ENCODE data around the gene MRPL50.
A peak's percentile ranks its signal among the peaks of the same experiment; 100 is the strongest.

The MRPL50 gene

DNA sequence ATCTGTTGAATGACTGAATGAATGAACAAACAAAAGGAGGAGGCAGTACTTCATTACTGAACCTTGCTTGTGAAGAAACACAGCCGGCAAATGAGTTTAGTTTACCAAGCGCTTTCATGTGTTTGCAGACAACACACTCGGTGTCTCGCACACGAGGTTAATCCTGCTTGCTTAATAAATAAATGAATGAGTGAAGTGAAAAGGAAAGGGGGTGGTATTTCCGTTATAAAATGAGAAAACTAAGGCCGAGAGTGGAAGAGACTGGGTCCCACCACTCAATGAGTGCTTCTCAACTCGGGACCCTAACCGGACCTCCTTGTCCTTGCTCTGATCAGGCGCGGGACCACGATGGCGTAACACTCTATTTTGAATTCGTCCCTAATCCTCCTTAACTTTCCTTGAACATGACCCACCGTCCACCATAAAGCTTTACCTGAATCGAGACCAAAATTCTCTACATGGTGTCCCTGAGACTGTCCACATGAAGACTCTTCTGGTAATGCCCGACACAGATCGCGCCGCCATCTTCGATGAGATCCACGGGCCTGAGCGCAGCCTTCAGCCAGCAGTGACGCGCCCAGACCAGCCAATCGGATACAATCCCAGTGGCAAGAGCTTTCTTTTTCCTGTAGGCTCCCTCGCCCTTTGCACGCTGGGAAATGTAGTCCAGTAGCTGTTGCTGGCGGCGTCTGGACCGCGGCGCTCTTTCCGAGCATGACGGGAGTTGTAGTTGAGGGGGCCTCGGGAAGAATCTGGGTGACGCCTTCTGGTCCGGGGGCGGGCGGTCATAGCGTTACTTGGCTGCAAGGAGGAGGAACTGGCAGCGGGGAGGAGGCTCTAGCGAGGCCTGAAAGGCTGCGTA is at the start of gene MRPL50, which contains the start of gene ZNF189:
Gene MRPL50, minus strand, starts transcription at position 551 of the 862 bp plus-strand sequence. Its CDS starts 26 bp downstream, at position 525.
Gene ZNF189, plus strand, starts transcription at position 784 of the 862 bp plus-strand sequence. CDS start 306 bp downstream, outside the sequence.
- peaks cover 41% of the 10 kb centered on the region for H3K4me1 Mint-ChIP-seq (ENCODE audit: low read depth)
- peak within 1 kb of the TSS; percentile 98 for H3K4me3 Mint-ChIP-seq
- peaks cover 40% of the 10 kb centered on the region for H3K9me3 Mint-ChIP-seq
- no peaks in the 10 kb centered on the region for H3K27me3 Mint-ChIP-seq (ENCODE audit: low read depth)
- peak within 1 kb of the TSS; percentile 99 for H3K27ac Mint-ChIP-seq
- H3K36me3 Mint-ChIP-seq (ENCODE audit: low read depth): peaks cover 63% of the 10 kb centered on the region

DNA sequence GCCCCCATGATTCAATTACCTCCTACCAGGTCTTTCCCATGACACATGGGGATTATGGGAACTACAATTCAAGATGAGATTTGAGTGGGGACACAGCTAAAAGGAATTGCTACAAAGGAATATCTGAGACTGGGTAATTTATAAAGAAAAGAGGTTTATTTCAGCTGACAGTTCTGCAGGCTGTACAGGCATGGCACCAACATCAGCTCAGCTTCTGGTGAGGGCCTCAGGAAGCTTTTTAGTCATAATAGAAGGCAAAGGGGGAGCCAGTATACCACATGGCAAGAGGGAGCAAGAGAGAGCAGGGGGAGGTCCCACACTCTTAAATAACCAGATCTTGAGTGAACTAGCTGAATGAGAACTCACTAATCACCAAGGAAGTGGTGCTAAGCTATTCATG is 48.3 kb upstream of the MRPL50 start:
- no peak overlapping the region for H3K27ac Mint-ChIP-seq
- peaks cover 52% of the 10 kb centered on the region for H3K27me3 Mint-ChIP-seq (ENCODE audit: low read depth)
- H3K4me1 Mint-ChIP-seq (ENCODE audit: low read depth): peaks cover 8% of the 10 kb centered on the region
- no peak overlapping the region for H3K4me3 Mint-ChIP-seq
- no peaks in the 10 kb centered on the region for H3K9me3 Mint-ChIP-seq
- peaks cover 3% of the 10 kb centered on the region for H3K36me3 Mint-ChIP-seq (ENCODE audit: low read depth)

DNA sequence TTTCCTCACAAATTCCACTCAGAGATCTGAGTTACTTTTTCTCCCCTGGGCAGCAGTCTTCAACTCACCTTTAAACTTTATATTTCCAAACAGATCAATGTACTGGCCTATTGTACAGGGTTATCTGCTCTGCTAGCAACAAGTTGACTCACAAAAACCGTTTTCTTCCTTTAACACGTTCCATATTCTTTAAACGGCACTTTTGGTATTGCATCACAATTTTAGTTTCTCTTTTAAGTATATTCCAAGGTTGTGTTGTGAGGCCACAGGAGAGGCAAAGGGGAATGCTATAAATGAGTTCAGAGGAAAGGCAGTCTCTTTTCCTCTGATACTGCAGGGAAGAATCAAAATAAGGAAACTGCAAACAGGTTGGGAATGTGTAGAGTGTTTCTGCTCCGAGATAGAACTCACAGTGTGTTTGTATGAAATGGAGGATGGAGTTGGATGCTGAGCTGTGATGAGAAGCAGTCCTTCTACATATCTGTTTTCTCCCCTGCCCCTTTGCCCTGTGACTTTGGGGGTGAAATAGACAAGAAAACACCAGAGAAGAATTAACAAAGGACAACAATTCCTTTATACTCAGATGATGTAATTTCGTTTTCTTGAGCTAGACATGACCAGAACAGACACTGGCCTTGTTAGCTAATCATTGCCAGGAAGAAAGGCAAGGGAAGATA is 47.1 kb upstream of the MRPL50 start:
- H3K36me3 Mint-ChIP-seq (ENCODE audit: low read depth): peaks cover 3% of the 10 kb centered on the region
- no peak overlapping the region for H3K27ac Mint-ChIP-seq
- no peaks in the 10 kb centered on the region for H3K9me3 Mint-ChIP-seq
- peaks cover 8% of the 10 kb centered on the region for H3K4me1 Mint-ChIP-seq (ENCODE audit: low read depth)
- no peak overlapping the region for H3K4me3 Mint-ChIP-seq
- peaks cover 43% of the 10 kb centered on the region for H3K27me3 Mint-ChIP-seq (ENCODE audit: low read depth)

DNA sequence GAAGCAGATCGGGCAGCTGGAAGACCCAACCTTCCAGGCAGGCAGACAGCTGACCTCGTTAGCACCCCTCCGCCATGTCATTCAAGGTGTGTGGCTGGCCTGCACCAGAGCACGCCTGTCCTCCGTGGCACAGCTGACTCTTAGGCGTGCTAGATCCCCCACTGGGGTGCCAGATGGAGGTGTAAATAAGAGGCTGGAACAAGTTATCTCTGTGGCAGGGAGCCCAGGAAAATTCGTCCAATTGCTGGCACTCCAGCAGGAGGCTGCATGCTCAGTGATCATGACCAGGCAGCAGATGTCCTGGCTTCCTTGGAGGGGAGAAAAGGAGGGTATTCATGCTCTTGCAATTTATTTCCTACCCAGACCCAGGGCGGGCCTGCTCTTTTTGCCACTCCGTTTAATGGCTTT is 45.0 kb upstream of the MRPL50 start:
- no peaks in the 10 kb centered on the region for H3K4me1 Mint-ChIP-seq (ENCODE audit: low read depth)
- no peak overlapping the region for H3K27ac Mint-ChIP-seq
- no peaks in the 10 kb centered on the region for H3K9me3 Mint-ChIP-seq
- H3K4me3 Mint-ChIP-seq: no peak overlapping the region
- peaks cover 25% of the 10 kb centered on the region for H3K27me3 Mint-ChIP-seq (ENCODE audit: low read depth)
- no peaks in the 10 kb centered on the region for H3K36me3 Mint-ChIP-seq (ENCODE audit: low read depth)

DNA sequence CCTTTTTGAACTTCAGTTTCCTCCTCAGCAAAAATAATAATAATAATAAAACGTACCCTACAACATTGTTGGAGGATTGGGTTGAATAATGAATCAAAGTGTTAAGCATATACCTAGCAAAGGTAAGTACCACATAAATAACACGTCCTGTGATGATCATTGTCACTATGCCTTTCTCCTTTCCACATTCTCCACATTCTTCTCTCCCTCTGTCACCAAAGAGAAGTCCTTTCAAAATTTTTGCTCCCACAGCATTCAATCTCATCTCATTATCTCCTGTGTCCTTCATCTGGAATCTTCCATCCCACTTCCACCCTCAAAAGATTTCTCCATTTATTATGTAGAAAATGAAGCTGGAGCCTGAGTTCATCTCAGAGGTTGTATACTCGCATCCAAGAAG is 44.3 kb upstream of the MRPL50 start:
- Mint-ChIP-seq H3K9me3 (no peaks in the 10 kb centered on the region), H3K27me3 (ENCODE audit: low read depth) (peaks cover 25% of the 10 kb centered on the region), H3K36me3 (ENCODE audit: low read depth) (no peaks in the 10 kb centered on the region), H3K4me3 (no peak overlapping the region), H3K4me1 (ENCODE audit: low read depth) (no peaks in the 10 kb centered on the region), H3K27ac (no peak overlapping the region)

DNA sequence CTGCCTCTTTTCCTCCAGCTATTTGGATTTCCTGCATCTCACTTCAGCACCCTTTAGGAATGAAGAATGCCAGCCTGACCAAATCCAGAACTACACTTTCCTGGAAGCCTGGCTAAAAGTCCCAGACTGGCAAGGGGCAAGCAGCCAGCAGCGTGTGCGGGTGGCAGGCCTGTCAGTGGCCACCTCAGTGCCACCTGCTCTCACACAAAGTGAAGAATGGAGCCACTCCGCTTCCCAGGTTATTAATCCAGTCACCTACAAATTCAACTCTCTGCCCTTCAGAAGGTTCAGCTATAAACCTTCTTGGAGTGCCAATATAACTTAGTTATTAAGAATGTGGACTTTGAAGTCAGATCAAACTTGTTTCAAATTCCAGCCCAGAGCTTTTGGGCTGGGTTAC is 43.9 kb upstream of the MRPL50 start:
- H3K27ac Mint-ChIP-seq: no peak overlapping the region
- H3K9me3 Mint-ChIP-seq: no peaks in the 10 kb centered on the region
- no peak overlapping the region for H3K4me3 Mint-ChIP-seq
- H3K36me3 Mint-ChIP-seq (ENCODE audit: low read depth): no peaks in the 10 kb centered on the region
- H3K4me1 Mint-ChIP-seq (ENCODE audit: low read depth): no peaks in the 10 kb centered on the region
- H3K27me3 Mint-ChIP-seq (ENCODE audit: low read depth): peaks cover 25% of the 10 kb centered on the region

DNA sequence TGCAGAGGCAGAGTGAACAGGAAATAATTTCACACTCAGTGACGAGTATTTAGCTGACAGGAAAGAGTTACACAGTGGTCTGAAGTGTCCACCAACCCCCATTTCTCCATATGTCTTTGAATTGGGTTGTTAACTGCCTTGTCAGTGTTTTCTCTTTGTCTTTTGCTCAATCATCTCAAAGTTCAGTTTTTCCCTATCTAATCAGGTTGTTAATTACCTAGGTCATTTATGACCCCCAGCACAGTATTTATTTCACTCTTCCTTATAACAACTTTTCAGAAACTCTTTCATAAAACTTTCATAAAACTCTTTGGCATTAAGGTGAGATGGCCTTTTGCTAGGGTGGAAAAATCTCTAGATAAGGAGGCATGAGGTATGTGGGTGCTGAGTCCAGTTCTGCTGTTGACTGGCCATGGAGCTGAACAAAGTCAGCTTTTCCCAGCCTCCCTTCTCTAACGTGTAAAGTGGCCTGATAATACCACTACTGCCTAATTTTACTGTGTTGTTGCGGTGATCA is 42.4 kb upstream of the MRPL50 start:
- no peak overlapping the region for H3K27ac Mint-ChIP-seq

DNA sequence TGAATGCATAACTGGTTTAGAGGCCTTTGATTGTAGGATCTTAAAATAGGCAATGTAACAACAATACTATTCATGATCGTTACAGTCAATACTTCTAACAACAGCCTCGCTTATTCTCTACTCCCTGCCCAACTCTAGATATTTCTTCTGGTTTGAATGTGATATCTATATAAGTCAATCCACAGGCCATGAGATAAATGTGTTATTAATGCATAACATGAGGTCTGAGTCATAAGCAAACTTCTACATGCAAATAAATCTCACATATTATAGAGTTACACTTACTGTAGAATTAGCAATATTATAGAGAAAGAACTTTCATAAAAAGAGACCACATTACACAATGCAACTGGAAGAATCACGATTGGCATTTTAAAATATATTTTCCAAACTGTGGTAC is 40.1 kb upstream of the MRPL50 start:
- H3K27ac Mint-ChIP-seq: no peak overlapping the region
- peaks cover 10% of the 10 kb centered on the region for H3K27me3 Mint-ChIP-seq (ENCODE audit: low read depth)
- H3K4me1 Mint-ChIP-seq (ENCODE audit: low read depth): no peaks in the 10 kb centered on the region
- no peak overlapping the region for H3K4me3 Mint-ChIP-seq
- H3K36me3 Mint-ChIP-seq (ENCODE audit: low read depth): no peaks in the 10 kb centered on the region
- H3K9me3 Mint-ChIP-seq: no peaks in the 10 kb centered on the region

More for the DNA sequence above, 42.4 kb upstream of the MRPL50 start:
- Mint-ChIP-seq H3K4me3 (no peak overlapping the region), H3K36me3 (ENCODE audit: low read depth) (no peaks in the 10 kb centered on the region), H3K4me1 (ENCODE audit: low read depth) (no peaks in the 10 kb centered on the region), H3K27me3 (ENCODE audit: low read depth) (peaks cover 17% of the 10 kb centered on the region), H3K9me3 (no peaks in the 10 kb centered on the region)

DNA sequence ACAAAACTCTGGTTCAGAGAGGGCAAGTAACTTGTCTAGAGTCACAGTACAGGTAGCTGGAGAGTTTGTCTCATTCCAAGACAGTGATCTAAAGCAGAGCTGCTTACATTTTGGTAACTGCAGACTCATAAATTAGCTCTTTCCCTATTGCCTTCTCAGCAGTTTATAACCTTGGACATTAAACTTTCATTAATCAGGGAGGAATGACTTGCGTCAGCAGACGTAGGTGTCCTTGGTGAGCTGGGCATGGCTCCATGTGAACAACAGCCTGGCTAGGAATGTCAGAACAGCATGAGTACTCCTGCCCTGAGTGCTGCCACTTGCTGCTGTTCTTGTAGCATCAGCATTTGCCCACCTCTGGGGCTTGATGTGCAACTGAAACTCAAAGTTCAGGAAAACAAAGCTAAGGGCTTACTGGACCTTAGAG is 39.4 kb upstream of the MRPL50 start:
- H3K4me1 Mint-ChIP-seq (ENCODE audit: low read depth): no peaks in the 10 kb centered on the region
- no peak overlapping the region for H3K27ac Mint-ChIP-seq
- H3K9me3 Mint-ChIP-seq: no peaks in the 10 kb centered on the region
- peaks cover 5% of the 10 kb centered on the region for H3K27me3 Mint-ChIP-seq (ENCODE audit: low read depth)
- H3K4me3 Mint-ChIP-seq: no peak overlapping the region
- H3K36me3 Mint-ChIP-seq (ENCODE audit: low read depth): no peaks in the 10 kb centered on the region

DNA sequence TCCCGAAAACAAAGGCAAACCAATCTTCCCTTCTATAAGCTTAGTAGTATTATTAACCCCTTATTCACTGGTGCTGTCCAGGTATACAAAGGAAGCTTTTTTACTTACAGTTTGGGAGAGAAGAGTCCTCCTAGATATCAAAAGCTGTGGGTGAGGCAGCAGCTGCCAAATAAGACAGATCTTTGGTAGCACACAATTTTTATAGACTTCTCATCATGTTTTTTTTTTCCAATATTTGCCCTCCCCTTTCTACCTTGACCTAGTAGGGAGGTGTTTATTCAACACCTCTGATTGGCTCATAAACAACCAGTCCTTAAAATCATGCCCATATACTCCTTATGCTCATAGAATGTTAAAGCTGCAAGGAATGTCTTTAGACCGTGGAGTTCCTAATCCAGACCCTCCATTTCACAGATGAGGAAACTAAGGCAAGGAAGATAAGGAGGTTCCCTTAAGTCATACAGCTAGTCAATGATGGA is 37.2 kb upstream of the MRPL50 start, which contains the start of gene ALDOB:
Gene ALDOB, minus strand, starts transcription at position 174 of the 479 bp plus-strand sequence. CDS start 4,887 bp downstream, outside the sequence.
- H3K9me3 Mint-ChIP-seq: no peaks in the 10 kb centered on the region
- H3K4me3 Mint-ChIP-seq: no peak within 1 kb of the TSS
- H3K36me3 Mint-ChIP-seq (ENCODE audit: low read depth): no peaks in the 10 kb centered on the region
- peaks cover 5% of the 10 kb centered on the region for H3K27me3 Mint-ChIP-seq (ENCODE audit: low read depth)
- no peaks in the 10 kb centered on the region for H3K4me1 Mint-ChIP-seq (ENCODE audit: low read depth)
- H3K27ac Mint-ChIP-seq: no peak within 1 kb of the TSS

DNA sequence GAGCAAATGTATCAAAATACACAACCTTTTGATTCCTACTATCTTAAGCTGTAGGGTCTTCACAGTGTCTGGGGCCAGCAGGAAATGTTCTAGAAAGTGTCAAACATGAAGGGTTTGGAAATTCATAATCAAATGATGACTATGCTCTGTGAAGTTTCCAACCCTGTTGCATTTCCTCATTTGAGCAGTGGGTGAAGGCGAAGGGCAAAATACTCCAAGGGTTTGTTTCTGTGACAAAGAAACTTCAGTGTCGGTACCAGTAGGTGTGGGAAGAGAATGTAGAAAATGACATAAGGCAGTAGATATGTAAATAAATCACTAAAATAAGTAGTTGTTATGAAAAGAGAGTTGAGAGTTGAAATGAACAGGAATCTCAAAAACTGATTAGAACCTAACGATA is 36.6 kb upstream of the MRPL50 start:
- Mint-ChIP-seq H3K4me1 (ENCODE audit: low read depth) (no peaks in the 10 kb centered on the region), H3K9me3 (no peaks in the 10 kb centered on the region), H3K27ac (no peak overlapping the region), H3K27me3 (ENCODE audit: low read depth) (peaks cover 5% of the 10 kb centered on the region), H3K36me3 (ENCODE audit: low read depth) (no peaks in the 10 kb centered on the region), H3K4me3 (no peak overlapping the region)

DNA sequence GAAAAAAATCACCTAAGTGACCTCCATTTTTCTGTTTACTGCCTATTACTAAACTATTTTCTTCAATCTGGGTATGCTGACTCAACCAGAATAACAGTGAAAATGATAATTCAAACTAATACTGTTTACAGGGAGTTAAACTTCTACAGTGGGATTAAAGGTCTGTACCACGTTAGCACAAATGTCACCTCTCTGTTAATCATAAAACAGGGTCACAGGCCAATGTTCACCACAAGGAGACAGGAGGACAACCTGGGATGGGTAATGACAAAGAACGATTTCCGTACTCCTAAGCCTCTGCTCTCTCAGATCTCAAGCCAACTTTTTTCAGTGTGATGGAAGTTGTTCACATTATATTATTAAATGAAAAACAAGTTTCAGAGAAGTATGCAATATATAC is 34.8 kb upstream of the MRPL50 start:
- no peak overlapping the region for H3K27ac Mint-ChIP-seq
- H3K27me3 Mint-ChIP-seq (ENCODE audit: low read depth): peaks cover 5% of the 10 kb centered on the region
- no peak overlapping the region for H3K4me3 Mint-ChIP-seq
- no peaks in the 10 kb centered on the region for H3K4me1 Mint-ChIP-seq (ENCODE audit: low read depth)
- no peaks in the 10 kb centered on the region for H3K9me3 Mint-ChIP-seq
- H3K36me3 Mint-ChIP-seq (ENCODE audit: low read depth): no peaks in the 10 kb centered on the region

DNA sequence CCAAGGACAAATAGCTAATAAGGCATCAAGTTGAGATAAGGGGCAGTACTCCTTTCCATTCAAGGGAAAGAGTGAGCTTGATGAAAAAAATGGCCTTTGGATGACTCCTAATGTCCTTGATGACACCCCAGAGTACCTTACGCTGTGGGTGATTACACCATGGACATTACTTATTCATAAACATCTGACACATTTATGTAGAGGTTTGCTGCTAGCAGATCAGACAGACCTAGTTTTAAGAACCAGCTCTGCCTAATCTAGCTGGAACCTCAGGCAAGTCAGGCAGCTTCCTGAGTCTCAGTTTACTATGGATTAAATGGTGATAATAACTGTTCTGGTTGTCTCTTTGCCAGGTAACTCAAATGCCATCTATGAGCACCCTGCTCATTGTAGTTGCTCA is 34.3 kb upstream of the MRPL50 start:
- no peak overlapping the region for H3K4me3 Mint-ChIP-seq
- no peaks in the 10 kb centered on the region for H3K9me3 Mint-ChIP-seq
- H3K4me1 Mint-ChIP-seq (ENCODE audit: low read depth): no peaks in the 10 kb centered on the region
- no peaks in the 10 kb centered on the region for H3K36me3 Mint-ChIP-seq (ENCODE audit: low read depth)
- peaks cover 5% of the 10 kb centered on the region for H3K27me3 Mint-ChIP-seq (ENCODE audit: low read depth)
- H3K27ac Mint-ChIP-seq: no peak overlapping the region

DNA sequence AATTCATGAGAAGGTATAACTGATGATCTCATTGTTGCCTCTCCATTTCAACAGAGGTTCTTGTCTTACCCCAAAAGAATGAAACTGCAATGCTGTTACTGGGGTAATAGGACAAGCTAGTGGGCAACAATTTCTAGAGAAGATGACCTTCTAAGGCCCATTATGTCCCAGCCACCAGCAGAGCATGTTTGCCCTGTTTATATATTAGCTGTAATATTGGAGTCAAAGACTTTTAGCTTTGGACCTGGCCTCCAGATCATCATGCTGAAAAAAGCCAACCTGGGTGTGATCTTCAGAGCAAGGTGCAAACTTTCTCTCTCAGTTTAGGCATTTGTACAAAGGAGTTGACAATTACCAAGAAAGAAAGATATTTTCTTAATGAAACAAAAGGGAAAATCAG is 33.8 kb upstream of the MRPL50 start:
- H3K36me3 Mint-ChIP-seq (ENCODE audit: low read depth): no peaks in the 10 kb centered on the region
- peaks cover 5% of the 10 kb centered on the region for H3K27me3 Mint-ChIP-seq (ENCODE audit: low read depth)
- no peaks in the 10 kb centered on the region for H3K9me3 Mint-ChIP-seq
- H3K4me3 Mint-ChIP-seq: no peak overlapping the region
- no peak overlapping the region for H3K27ac Mint-ChIP-seq
- no peaks in the 10 kb centered on the region for H3K4me1 Mint-ChIP-seq (ENCODE audit: low read depth)

Data from T-helper 1 cell treated with Interleukin-12 subunit alpha and Interleukin-12 subunit beta and Interleukin-4 antibody, amounts not matched to agents 30 μg/mL and 1 μg/mL, for 36 hours (primary cell).